H1 (cell line): ENCODE measurements around the gene ANGPTL5. TPM values are rescaled to one million over a fixed set of nuclear protein-coding genes. Genes with fewer than 3 reads are reported as not detected.

Source experiments
- CHD7 ChIP-seq: fragments of 300-600 bp; sonication (generic); IDR thresholded peaks from 2 replicates; pipeline ENCODE4 v1.7.1; 2012; ENCODE audit warnings: low read length, moderate library complexity, mild to moderate bottlenecking, inconsistent platforms; ENCODE audit not compliant: insufficient replicate concordance
- CTBP2 ChIP-seq: IDR thresholded peaks from 2 replicates; pipeline ENCODE4 v1.7.0; 2011; ENCODE audit warnings: borderline replicate concordance, mild to moderate bottlenecking, moderate library complexity, mixed read lengths, low read length; ENCODE audit not compliant: insufficient read depth, insufficient read length
- RBBP5 ChIP-seq: IDR thresholded peaks from 2 replicates; pipeline ENCODE4 v1.7.1; 2012; ENCODE audit warnings: low read depth, mild to moderate bottlenecking, inconsistent platforms, low read length, moderate library complexity, borderline replicate concordance
- SIRT6 ChIP-seq: IDR thresholded peaks from one replicate; pipeline ENCODE4 v1.7.1; 2012; ENCODE audit warnings: low read length, inconsistent platforms
- TEAD4 ChIP-seq: IDR thresholded peaks from 2 replicates; pipeline ENCODE4 v1.6.1; 2012; ENCODE audit warnings: low read depth, low read length, inconsistent platforms, mixed read lengths
- polyA plus RNA-seq, 7 experiments: library from polyadenylated mRNA; depleted of rRNA in 3 of 7; stranded (reverse) in 5 of 7; unstranded in 2 of 7; fragments of >200 nt in 5 of 7; fragments of 200-250 nt in 2 of 7; gene quantifications; 1 replicate in 5 of 7; 2 replicates in 1 of 7; 4 replicates in 1 of 7; pipeline versions ENCODE4 v1.2.1 to v1.2.3, GENCODE V29; 2011 to 2013; ENCODE audit warnings: missing spikeins in 2 of 7, mixed read lengths in 2 of 7
- total RNA-seq: library from RNA; stranded (reverse); fragmentation: NEBNext Ultra II Directional; extraction: Animal tissue kit (Norgen Biotek cat#: 25700); gene quantifications from 2 replicates; pipeline ENCODE4 v1.2.1, GENCODE V29; 2021
- TF ChIP-seq, protein P1 (sequence below): IDR thresholded peaks from 2 replicates; pipeline ENCODE4 v1.6.1; 2011; ENCODE audit warnings: low read depth, mild to moderate bottlenecking, low read length; ENCODE audit not compliant: insufficient read depth

The ANGPTL5 gene
- total and polyA plus RNA-seq, 2 of the 8 experiments (the other 6 are each of a cell fraction or from before 2014, with no cell fraction given), result not detected

- no peak for TF ChIP-seq CHD7
- TF ChIP-seq SIRT6, result no peak
- TF ChIP-seq TEAD4, result no peak
- no peak for TF ChIP-seq CTBP2
- TF ChIP-seq, protein P1, sequence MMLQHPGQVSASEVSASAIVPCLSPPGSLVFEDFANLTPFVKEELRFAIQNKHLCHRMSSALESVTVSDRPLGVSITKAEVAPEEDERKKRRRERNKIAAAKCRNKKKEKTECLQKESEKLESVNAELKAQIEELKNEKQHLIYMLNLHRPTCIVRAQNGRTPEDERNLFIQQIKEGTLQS, result no peak
- no peak for TF ChIP-seq RBBP5
Observed at GRCh38 chr11:101940901-101941520, 24.7 kb upstream of the ANGPTL5 start (continued).
